GM21529 (cell line): ENCODE results near the gene CRACR2B.

Source experiments
- ATAC-seq: cut with Tn5 transposase; IDR thresholded peaks from one replicate; pipeline ENCODE4 v1.9.1; 2021; ENCODE audit not compliant: unreplicated experiment

The CRACR2B gene

GRCh38 chr11:794766-795633, 32.7 kb upstream of the CRACR2B start:
- no peak for ATAC-seq

- peak; percentile 36 for ATAC-seq
Measured at GRCh38 chr11:795634-796564, 31.8 kb upstream of the CRACR2B start.

- ATAC-seq, result no peak
Measured at GRCh38 chr11:796565-797295, 31.0 kb upstream of the CRACR2B start.

- ATAC-seq, result peak; percentile 53
Measured at GRCh38 chr11:797296-798092, 30.2 kb upstream of the CRACR2B start.

- peak; percentile 55 for ATAC-seq
Measured at GRCh38 chr11:798093-798713, 29.5 kb upstream of the CRACR2B start, which contains the start of gene SLC25A22. SLC25A22 (minus strand) TSS chr11:798281; CDS start chr11:795006, 3,275 bp downstream.

- ATAC-seq, result no peak
Measured at GRCh38 chr11:799641-800316, 27.9 kb upstream of the CRACR2B start.

- no peak for ATAC-seq
Measured at GRCh38 chr11:800473-800872, 27.2 kb upstream of the CRACR2B start.

- ATAC-seq, result no peak
Measured at GRCh38 chr11:801097-801780, 26.5 kb upstream of the CRACR2B start.

- no peak for ATAC-seq
Measured at GRCh38 chr11:802018-802617, 25.6 kb upstream of the CRACR2B start.

- no peak for ATAC-seq
Measured at GRCh38 chr11:802693-803466, 24.8 kb upstream of the CRACR2B start.

- no peak for ATAC-seq
Measured at GRCh38 chr11:803467-803742, 24.3 kb upstream of the CRACR2B start.

GRCh38 chr11:803770-804598, 23.7 kb upstream of the CRACR2B start:
- no peak for ATAC-seq

GRCh38 chr11:804599-804964, 23.1 kb upstream of the CRACR2B start:
- no peak for ATAC-seq

- ATAC-seq, result peak; percentile 1
Measured at GRCh38 chr11:808427-809286, 19.1 kb upstream of the CRACR2B start.

- ATAC-seq, result peak; percentile 72
Measured at GRCh38 chr11:809287-810039, 18.3 kb upstream of the CRACR2B start, which contains the start of gene RPLP2. RPLP2 (plus strand) TSS chr11:809967; CDS start chr11:810235, 268 bp downstream.
